Mucosa of descending colon (tissue), 3 donors: ENCODE results near the gene GPR78. TPM values are rescaled to one million over a fixed set of nuclear protein-coding genes. Genes with fewer than 3 reads are reported as not detected.
A peak's percentile ranks its signal among the peaks of the same experiment; 100 is the strongest.
"Not testable (repeated sequence)": the region's sequence is repeated elsewhere in the genome, so short reads cannot be mapped to it uniquely, and the experiment has no call there.

Source experiments
- ATAC-seq: fragments of 200-7000 bp; cut with Tn5 transposase; one replicate; pipeline ENCODE4 v1.9.1; 2020; ENCODE audit warnings: mild to moderate bottlenecking, moderate library complexity
- DNase-seq, 3 donors: peaks; one replicate each; pipeline ENCODE4 v3.0.0-alpha.2; 2020
- H3K36me3 ChIP-seq: fragments of 200-600 bp; one replicate; pipeline ENCODE4 v1.8.0; 2021; ENCODE audit warnings: low read depth, mild to moderate bottlenecking
- H3K4me1 ChIP-seq: fragments of 200-600 bp; one replicate; pipeline ENCODE4 v1.8.0; 2021; ENCODE audit warnings: low read depth, mild to moderate bottlenecking
- H3K4me3 ChIP-seq: fragments of 200-600 bp; one replicate; pipeline ENCODE4 v1.8.0; 2021; ENCODE audit warnings: mild to moderate bottlenecking
- H3K9me3 ChIP-seq: fragments of 200-600 bp; one replicate; pipeline ENCODE4 v1.8.0; 2021; ENCODE audit warnings: mild to moderate bottlenecking
- CTCF ChIP-seq: fragments of 200-600 bp; IDR thresholded peaks from one replicate; pipeline ENCODE4 v1.8.0; 2022; ENCODE audit warnings: antibody characterized with exemption, mild to moderate bottlenecking
- intact Hi-C, 2 donors: fragments of 100-400 bp; cut with DNase I in 1 of 2; cut with micrococcal nuclease in 1 of 2; formaldehyde crosslinking; loops; one replicate each; pipeline versions ENCODE4 v1.11.0 to v1.11.1; 2022; cut with DNase I, micrococcal nuclease
- total RNA-seq, 3 donors: library from RNA; stranded (reverse); fragmentation: NEBNext Ultra II Directional in 2 of 3; extraction: Animal tissue kit (Norgen Biotek cat#: 25700) in 2 of 3; gene quantifications; one replicate each; pipeline versions ENCODE4 v1.2.1 to v1.2.4, GENCODE V29; 2021 to 2023
- donor health status: DM: no; HTN: no; CAD: no; lungs with moderate emphysema.
- donor health status: DM: no; HTN: no; CAD: no.
- donor health status: DM: no; HTN: yes; CAD: no.

The GPR78 gene
- total RNA-seq, 3 donors from 2014 or later = 0.19 TPM; not detected in 2

- no peaks in the 10 kb centered on the region for H3K36me3 ChIP-seq
- DNase-seq = no peak
- ATAC-seq = no peak
- no peak overlapping the region for H3K4me3 ChIP-seq
- no peaks in the 10 kb centered on the region for H3K9me3 ChIP-seq
- TF ChIP-seq CTCF = no peak
- intact Hi-C loops = no loop called here
- H3K4me1 ChIP-seq = no peaks in the 10 kb centered on the region
Measured at GRCh38 chr4:8570201-8570600, 10.0 kb upstream of the GPR78 start.

- Histone ChIP-seq H3K4me1 (no peaks in the 10 kb centered on the region), H3K36me3 (no peaks in the 10 kb centered on the region), H3K9me3 (no peaks in the 10 kb centered on the region), H3K4me3 (no peak overlapping the region)
- intact Hi-C loops = no loop called here
- DNase-seq (no peak), ATAC-seq (no peak)
- no peak for TF ChIP-seq CTCF
Measured at GRCh38 chr4:8571702-8572685, 8.2 kb upstream of the GPR78 start.

GRCh38 chr4:8573266-8573665, 6.9 kb upstream of the GPR78 start:
- intact Hi-C loops = no loop called here
- ATAC-seq = no peak
- no peaks in the 10 kb centered on the region for H3K4me1 ChIP-seq
- no peaks in the 10 kb centered on the region for H3K36me3 ChIP-seq
- DNase-seq = no peak
- no peaks in the 10 kb centered on the region for H3K9me3 ChIP-seq
- TF ChIP-seq CTCF = no peak
- no peak overlapping the region for H3K4me3 ChIP-seq

GRCh38 chr4:8574796-8575370, 5.3 kb upstream of the GPR78 start:
- ATAC-seq (peak; percentile 17), DNase-seq (no peak)
- TF ChIP-seq CTCF = no peak

DNA sequence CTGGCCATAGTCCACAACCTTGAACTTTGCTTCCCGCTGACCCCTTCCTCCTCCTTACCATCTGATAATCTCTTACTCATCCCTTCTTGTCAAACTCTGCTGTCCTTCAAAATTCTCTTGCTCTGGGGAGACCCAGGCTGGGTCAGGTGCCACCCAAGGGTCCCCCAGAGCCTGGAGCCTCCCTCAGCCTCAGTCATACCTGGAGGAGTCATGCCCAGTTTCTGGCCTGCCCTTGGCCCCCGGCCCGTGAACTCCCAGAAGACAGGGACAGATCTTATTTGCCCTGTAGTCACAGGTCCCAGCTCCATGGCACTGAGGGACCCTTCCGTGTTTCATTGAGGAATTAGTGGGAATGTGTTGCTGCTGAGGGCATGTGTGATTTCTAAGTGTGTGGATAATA, 4.7 kb upstream of the GPR78 start:
- intact Hi-C loops = no loop called here
- no peak for DNase-seq
- Histone ChIP-seq H3K4me1 (no peaks in the 10 kb centered on the region), H3K9me3 (no peaks in the 10 kb centered on the region), H3K4me3 (no peak overlapping the region), H3K36me3 (no peaks in the 10 kb centered on the region)
- no peak for ATAC-seq
- TF ChIP-seq CTCF = no peak

More at GRCh38 chr4:8574796-8575370, 5.3 kb upstream of the GPR78 start:
- Histone ChIP-seq H3K4me3 (no peak overlapping the region), H3K4me1 (no peaks in the 10 kb centered on the region), H3K9me3 (no peaks in the 10 kb centered on the region), H3K36me3 (no peaks in the 10 kb centered on the region)
- intact Hi-C loops = no loop called here

DNA sequence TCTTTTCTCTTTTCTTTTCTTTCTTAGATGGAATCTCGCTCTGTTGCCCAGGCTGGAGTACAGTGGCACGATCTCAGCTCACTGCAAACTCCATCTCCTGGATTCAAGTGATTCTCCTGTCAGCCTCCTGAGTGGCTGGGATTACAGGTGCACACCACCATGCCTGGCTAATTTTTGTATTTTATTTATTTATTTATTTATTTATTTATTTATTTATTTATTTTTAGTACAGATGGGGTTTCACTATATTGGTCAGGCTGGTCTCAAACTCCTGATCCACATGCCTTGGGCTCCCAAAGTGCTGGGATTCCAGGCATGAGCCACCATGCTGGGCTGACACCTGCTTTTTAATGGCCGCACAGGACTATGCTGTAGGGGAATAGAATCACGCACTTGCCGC, 3.6 kb upstream of the GPR78 start:
- intact Hi-C loops, ATAC-seq, H3K9me3 ChIP-seq, H3K4me1 ChIP-seq, DNase-seq, H3K36me3 ChIP-seq, H3K4me3 ChIP-seq: not testable (repeated sequence)
